WTC11 (cell line): ENCODE data around the gene NAGS.

ENCODE experiments used
- ETV6 ChIP-seq: sonication (generic); formaldehyde crosslinking; IDR thresholded peaks from 2 replicates; pipeline ENCODE4 v1.8.1; 2022; ENCODE audit warnings: mild to moderate bottlenecking, missing genetic modification reagents
- IRF2 ChIP-seq: sonication (generic); formaldehyde crosslinking; IDR thresholded peaks from 2 replicates; pipeline ENCODE4 v1.8.0; 2022; ENCODE audit warnings: low read depth, missing genetic modification reagents, borderline replicate concordance
- SMAD3 ChIP-seq: sonication (generic); formaldehyde crosslinking; IDR thresholded peaks from 2 replicates; pipeline ENCODE4 v1.8.0; 2022; ENCODE audit warnings: missing genetic modification reagents, mild to moderate bottlenecking, borderline replicate concordance
- ZBTB43 ChIP-seq: sonication (generic); formaldehyde crosslinking; IDR thresholded peaks from 2 replicates; pipeline ENCODE4 v1.8.1; 2023; ENCODE audit warnings: mild to moderate bottlenecking, missing genetic modification reagents
- ZNF396 ChIP-seq: fragments of 250-450 bp; sonication (Bioruptor Pico); IDR thresholded peaks from 2 replicates; pipeline ENCODE4 v1.8.0; 2021; ENCODE audit warnings: mild to moderate bottlenecking, moderate library complexity, borderline replicate concordance
- TF ChIP-seq, protein P1 (sequence below): fragments of 200-600 bp; IDR thresholded peaks from 2 replicates; pipeline ENCODE4 v1.8.0; 2022; ENCODE audit warnings: antibody characterized with exemption

GRCh38 chr17:43999024-43999423 is 5.4 kb upstream of the NAGS start:
- TF ChIP-seq ZBTB43: no peak
- TF ChIP-seq ZNF396 (CRISPR knock-in tag): no peak
- no peak for TF ChIP-seq SMAD3 (CRISPR knock-in tag)
- TF ChIP-seq, protein P1, sequence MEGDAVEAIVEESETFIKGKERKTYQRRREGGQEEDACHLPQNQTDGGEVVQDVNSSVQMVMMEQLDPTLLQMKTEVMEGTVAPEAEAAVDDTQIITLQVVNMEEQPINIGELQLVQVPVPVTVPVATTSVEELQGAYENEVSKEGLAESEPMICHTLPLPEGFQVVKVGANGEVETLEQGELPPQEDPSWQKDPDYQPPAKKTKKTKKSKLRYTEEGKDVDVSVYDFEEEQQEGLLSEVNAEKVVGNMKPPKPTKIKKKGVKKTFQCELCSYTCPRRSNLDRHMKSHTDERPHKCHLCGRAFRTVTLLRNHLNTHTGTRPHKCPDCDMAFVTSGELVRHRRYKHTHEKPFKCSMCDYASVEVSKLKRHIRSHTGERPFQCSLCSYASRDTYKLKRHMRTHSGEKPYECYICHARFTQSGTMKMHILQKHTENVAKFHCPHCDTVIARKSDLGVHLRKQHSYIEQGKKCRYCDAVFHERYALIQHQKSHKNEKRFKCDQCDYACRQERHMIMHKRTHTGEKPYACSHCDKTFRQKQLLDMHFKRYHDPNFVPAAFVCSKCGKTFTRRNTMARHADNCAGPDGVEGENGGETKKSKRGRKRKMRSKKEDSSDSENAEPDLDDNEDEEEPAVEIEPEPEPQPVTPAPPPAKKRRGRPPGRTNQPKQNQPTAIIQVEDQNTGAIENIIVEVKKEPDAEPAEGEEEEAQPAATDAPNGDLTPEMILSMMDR: no peak
- no peak for TF ChIP-seq ETV6 (CRISPR knock-in tag)
- no peak for TF ChIP-seq IRF2
